GM21515 (cell line): ENCODE results near the gene ARHGAP45.

Experiments used
- ATAC-seq: cut with Tn5 transposase; IDR thresholded peaks from one replicate; pipeline ENCODE4 v1.9.1; 2021; ENCODE audit not compliant: unreplicated experiment

The ARHGAP45 gene

GRCh38 chr19:1084024-1084868 is 17.3 kb downstream of the ARHGAP45 start:
- no peak for ATAC-seq

- ATAC-seq: no peak
Measured at GRCh38 chr19:1085053-1085658, 18.2 kb downstream of the ARHGAP45 start.

- ATAC-seq: no peak
Measured at GRCh38 chr19:1085676-1086442, 18.9 kb downstream of the ARHGAP45 start.

- no peak for ATAC-seq
Measured at GRCh38 chr19:1086613-1087012, 19.6 kb downstream of the ARHGAP45 start.

- ATAC-seq: no peak
Measured at GRCh38 chr19:1087813-1088415, 20.9 kb downstream of the ARHGAP45 start.

- no peak for ATAC-seq
Measured at GRCh38 chr19:1088416-1089010, 21.5 kb downstream of the ARHGAP45 start.

- no peak for ATAC-seq
Measured at GRCh38 chr19:1089126-1089771, 22.3 kb downstream of the ARHGAP45 start.

GRCh38 chr19:1089891-1090290 is 22.9 kb downstream of the ARHGAP45 start:
- no peak for ATAC-seq

- ATAC-seq: no peak
Measured at GRCh38 chr19:1090731-1091543, 24.0 kb downstream of the ARHGAP45 start.

- ATAC-seq: no peak
Measured at GRCh38 chr19:1091544-1092175, 24.7 kb downstream of the ARHGAP45 start.

GRCh38 chr19:1093330-1093729 is 26.4 kb downstream of the ARHGAP45 start:
- ATAC-seq: no peak

- ATAC-seq: no peak
Measured at GRCh38 chr19:1093811-1094553, 27.0 kb downstream of the ARHGAP45 start.

GRCh38 chr19:1094655-1094977 is 27.6 kb downstream of the ARHGAP45 start:
- ATAC-seq: no peak

- ATAC-seq: peak; percentile 76
Measured at GRCh38 chr19:1094978-1095701, 28.2 kb downstream of the ARHGAP45 start, which contains the start of gene POLR2E. POLR2E (minus strand) TSS chr19:1095375; CDS start chr19:1095315, 60 bp downstream.

GRCh38 chr19:1097810-1098176 is 30.8 kb downstream of the ARHGAP45 start:
- no peak for ATAC-seq

- no peak for ATAC-seq
Measured at GRCh38 chr19:1098177-1099051, 31.4 kb downstream of the ARHGAP45 start.

- ATAC-seq: no peak
Measured at GRCh38 chr19:1101337-1101698, 34.4 kb downstream of the ARHGAP45 start.
